ENCODE measurements around the gene DAG1. TPM values are rescaled to one million over a fixed set of nuclear protein-coding genes. Genes with fewer than 3 reads are reported as not detected.

The DAG1 gene
- polyA plus RNA-seq, 1 experiment = 29.5 TPM

- no peaks in the 10 kb centered on the region for H3K27me3 ChIP-seq (ENCODE audit: control insufficient read depth, insufficient read depth, low read length)
- no peaks in the 10 kb centered on the region for H3K9me3 ChIP-seq (ENCODE audit: control insufficient read depth, insufficient read depth, low read length)
- CTCF ChIA-PET = interaction anchor here (0.6 to 1.3 kb wide), 2 partner anchors 29 to 31 kb away, joined by 3 to 5 read pairs; no protein-coding TSS in a partner anchor
- DNase-seq (ENCODE audit: low read depth, low spot score) = no peak
- POLR2A ChIA-PET = no interaction called here
- no peak overlapping the region for H3K4me3 ChIP-seq (ENCODE audit: low read depth, low read length)
- TF ChIP-seq CTCF (IDR thresholded peaks at IDR 0.05; ENCODE audit: low read depth, low read length) = no peak
- no peak overlapping the region for H3K27ac ChIP-seq (ENCODE audit: low read depth, low read length)
These were observed 39.0 kb downstream of the DAG1 start for GRCh38 chr3:49509028-49509561.

- H3K27me3 ChIP-seq (ENCODE audit: control insufficient read depth, insufficient read depth, low read length) = no peaks in the 10 kb centered on the region
- no peak overlapping the region for H3K4me3 ChIP-seq (ENCODE audit: low read depth, low read length)
- no peak overlapping the region for H3K27ac ChIP-seq (ENCODE audit: low read depth, low read length)
- no peak for TF ChIP-seq CTCF (IDR thresholded peaks at IDR 0.05; ENCODE audit: low read depth, low read length)
- no peaks in the 10 kb centered on the region for H3K9me3 ChIP-seq (ENCODE audit: control insufficient read depth, insufficient read depth, low read length)
- ChIA-PET CTCF (interaction anchor here (1.0 kb wide), 1 partner anchor 28 kb away, joined by 4 read pairs; no protein-coding TSS in a partner anchor), POLR2A (no interaction called here)
- no peak for DNase-seq (ENCODE audit: low read depth, low spot score)
These were observed 41.6 kb downstream of the DAG1 start for GRCh38 chr3:49511639-49512038.

- DNase-seq (ENCODE audit: low read depth, low spot score) = no peak
- H3K27ac ChIP-seq (ENCODE audit: low read depth, low read length) = no peak overlapping the region
- H3K27me3 ChIP-seq (ENCODE audit: control insufficient read depth, insufficient read depth, low read length) = no peaks in the 10 kb centered on the region
- no peak overlapping the region for H3K4me3 ChIP-seq (ENCODE audit: low read depth, low read length)
- TF ChIP-seq CTCF (IDR thresholded peaks at IDR 0.05; ENCODE audit: low read depth, low read length) = no peak
- ChIA-PET POLR2A (no interaction called here), CTCF (interaction anchor here (0.8 to 1.3 kb wide), 2 partner anchors 21 to 27 kb away, joined by 3 to 6 read pairs; no protein-coding TSS in a partner anchor)
- H3K9me3 ChIP-seq (ENCODE audit: control insufficient read depth, insufficient read depth, low read length) = no peaks in the 10 kb centered on the region
These were observed 42.8 kb downstream of the DAG1 start for GRCh38 chr3:49512781-49513355.

- Histone ChIP-seq H3K27ac (ENCODE audit: low read depth, low read length) (no peak overlapping the region), H3K9me3 (ENCODE audit: control insufficient read depth, insufficient read depth, low read length) (no peaks in the 10 kb centered on the region), H3K27me3 (ENCODE audit: control insufficient read depth, insufficient read depth, low read length) (no peaks in the 10 kb centered on the region), H3K4me3 (ENCODE audit: low read depth, low read length) (no peak overlapping the region)
- ChIA-PET CTCF (interaction anchor here (0.8 to 1.3 kb wide), 2 partner anchors 20 to 26 kb away, joined by 3 to 6 read pairs; no protein-coding TSS in a partner anchor), POLR2A (no interaction called here)
- no peak for DNase-seq (ENCODE audit: low read depth, low spot score)
- no peak for TF ChIP-seq CTCF (IDR thresholded peaks at IDR 0.05; ENCODE audit: low read depth, low read length)
These were observed 43.5 kb downstream of the DAG1 start for GRCh38 chr3:49513494-49514124.

GRCh38 chr3:49518016-49518415 lies 47.9 kb downstream of the DAG1 start:
- CTCF ChIA-PET = interaction anchor here (2.1 kb wide), 1 partner anchor 22 kb away, joined by 8 read pairs; no protein-coding TSS in a partner anchor
- H3K27ac ChIP-seq (ENCODE audit: low read depth, low read length) = no peak overlapping the region
- no peaks in the 10 kb centered on the region for H3K9me3 ChIP-seq (ENCODE audit: control insufficient read depth, insufficient read depth, low read length)
- no peak for DNase-seq (ENCODE audit: low read depth, low spot score)
- POLR2A ChIA-PET = no interaction called here
- TF ChIP-seq CTCF (IDR thresholded peaks at IDR 0.05; ENCODE audit: low read depth, low read length) = no peak
- H3K4me3 ChIP-seq (ENCODE audit: low read depth, low read length) = no peak overlapping the region
- H3K27me3 ChIP-seq (ENCODE audit: control insufficient read depth, insufficient read depth, low read length) = no peaks in the 10 kb centered on the region

All from AG04450 (cell line).